ENCODE data around the gene WBP2.

The WBP2 gene

DNA sequence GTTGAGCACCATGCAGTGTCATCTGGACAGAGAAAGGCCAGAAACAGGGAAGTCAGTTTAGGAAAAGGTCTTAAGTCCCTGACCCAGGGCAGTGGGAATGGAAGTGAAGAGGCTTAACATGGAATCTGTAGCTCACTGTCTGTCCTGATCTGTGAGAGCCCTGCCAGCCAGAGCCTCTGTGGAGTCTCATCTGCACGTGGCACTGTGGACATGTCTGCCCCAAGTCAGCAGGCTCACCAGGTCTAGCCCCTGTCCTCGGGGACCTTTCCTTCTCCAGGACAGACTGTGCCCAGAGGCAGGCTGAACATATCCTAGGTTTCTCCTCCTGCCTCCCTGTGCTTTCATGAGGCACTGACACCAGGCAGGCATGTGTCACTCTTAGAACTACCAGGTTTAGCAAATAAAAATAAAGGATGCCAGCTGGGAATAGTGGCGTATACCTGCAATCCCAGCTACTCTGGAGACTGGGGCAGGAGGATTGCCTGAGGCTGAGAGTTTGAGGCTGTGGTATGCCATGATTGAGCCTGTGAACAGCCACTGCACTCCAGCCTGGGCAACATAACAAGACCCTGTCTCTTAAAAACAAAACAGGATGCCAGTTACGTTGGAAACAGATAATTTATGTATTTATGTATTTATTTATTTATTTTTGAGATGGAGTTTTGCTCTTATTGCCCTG, 48.2 kb downstream of the WBP2 start:
- H3F3A ChIP-seq (ENCODE audit: insufficient read depth) = no peaks in the 10 kb centered on the region
- H3K9ac ChIP-seq (ENCODE audit: low read length) = no peak overlapping the region
- H2AFZ ChIP-seq (ENCODE audit: low read depth, low read length, severe bottlenecking) = no peak overlapping the region
- no peaks in the 10 kb centered on the region for H3K9me3 ChIP-seq (ENCODE audit: insufficient read depth, low read length)
- no peak overlapping the region for H3K27ac ChIP-seq (ENCODE audit: low read depth, low read length)
- H3K36me3 ChIP-seq (ENCODE audit: low read length) = no peaks in the 10 kb centered on the region
- H4K20me1 ChIP-seq (ENCODE audit: low read depth, low read length) = no peaks in the 10 kb centered on the region
- peaks cover 6% of the 10 kb centered on the region; the same call in 1 of the 2 replicates for H3K79me2 ChIP-seq (ENCODE audit: insufficient read depth, low read length)
- H3K4me3 ChIP-seq (ENCODE audit: insufficient read depth, low read length, poor library complexity, severe bottlenecking) = no peak overlapping the region
- TF ChIP-seq, protein P1, sequence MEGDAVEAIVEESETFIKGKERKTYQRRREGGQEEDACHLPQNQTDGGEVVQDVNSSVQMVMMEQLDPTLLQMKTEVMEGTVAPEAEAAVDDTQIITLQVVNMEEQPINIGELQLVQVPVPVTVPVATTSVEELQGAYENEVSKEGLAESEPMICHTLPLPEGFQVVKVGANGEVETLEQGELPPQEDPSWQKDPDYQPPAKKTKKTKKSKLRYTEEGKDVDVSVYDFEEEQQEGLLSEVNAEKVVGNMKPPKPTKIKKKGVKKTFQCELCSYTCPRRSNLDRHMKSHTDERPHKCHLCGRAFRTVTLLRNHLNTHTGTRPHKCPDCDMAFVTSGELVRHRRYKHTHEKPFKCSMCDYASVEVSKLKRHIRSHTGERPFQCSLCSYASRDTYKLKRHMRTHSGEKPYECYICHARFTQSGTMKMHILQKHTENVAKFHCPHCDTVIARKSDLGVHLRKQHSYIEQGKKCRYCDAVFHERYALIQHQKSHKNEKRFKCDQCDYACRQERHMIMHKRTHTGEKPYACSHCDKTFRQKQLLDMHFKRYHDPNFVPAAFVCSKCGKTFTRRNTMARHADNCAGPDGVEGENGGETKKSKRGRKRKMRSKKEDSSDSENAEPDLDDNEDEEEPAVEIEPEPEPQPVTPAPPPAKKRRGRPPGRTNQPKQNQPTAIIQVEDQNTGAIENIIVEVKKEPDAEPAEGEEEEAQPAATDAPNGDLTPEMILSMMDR (IDR thresholded peaks at IDR 0.05; ENCODE audit: insufficient read depth, low read length, poor library complexity, severe bottlenecking) = no peak
- TF ChIP-seq EZH2phosphoT487 (conservative IDR thresholded peaks at IDR 0.05; ENCODE audit: low read length) = no peak
- H3K4me2 ChIP-seq (ENCODE audit: low read depth, low read length, poor library complexity, severe bottlenecking) = no peak overlapping the region
- H3K9me2 ChIP-seq (replicated peaks; ENCODE audit: insufficient read depth, low read length) = no peaks in the 10 kb centered on the region
- no peaks in the 10 kb centered on the region for H3K27me3 ChIP-seq (ENCODE audit: low read length)

GRCh38 chr17:75803883-75804282, 51.3 kb downstream of the WBP2 start:
- Histone ChIP-seq H3F3A (ENCODE audit: insufficient read depth) (no peaks in the 10 kb centered on the region), H3K4me3 (ENCODE audit: insufficient read depth, low read length, poor library complexity, severe bottlenecking) (no peak overlapping the region), H3K79me2 (ENCODE audit: insufficient read depth, low read length) (peaks cover 6% of the 10 kb centered on the region; the same call in 1 of the 2 replicates), H3K4me2 (ENCODE audit: low read depth, low read length, poor library complexity, severe bottlenecking) (no peak overlapping the region), H3K9me2 (replicated peaks; ENCODE audit: insufficient read depth, low read length) (no peaks in the 10 kb centered on the region), H3K9ac (ENCODE audit: low read length) (no peak overlapping the region), H3K27ac (ENCODE audit: low read depth, low read length) (no peak overlapping the region), H2AFZ (ENCODE audit: low read depth, low read length, severe bottlenecking) (no peak overlapping the region), H3K36me3 (ENCODE audit: low read length) (no peaks in the 10 kb centered on the region), H3K9me3 (ENCODE audit: insufficient read depth, low read length) (no peaks in the 10 kb centered on the region), H4K20me1 (ENCODE audit: low read depth, low read length) (no peaks in the 10 kb centered on the region), H3K27me3 (ENCODE audit: low read length) (no peaks in the 10 kb centered on the region)
- no peak for TF ChIP-seq EZH2phosphoT487 (conservative IDR thresholded peaks at IDR 0.05; ENCODE audit: low read length)
- TF ChIP-seq, protein P1 (IDR thresholded peaks at IDR 0.05; ENCODE audit: insufficient read depth, low read length, poor library complexity, severe bottlenecking) = no peak

DNA sequence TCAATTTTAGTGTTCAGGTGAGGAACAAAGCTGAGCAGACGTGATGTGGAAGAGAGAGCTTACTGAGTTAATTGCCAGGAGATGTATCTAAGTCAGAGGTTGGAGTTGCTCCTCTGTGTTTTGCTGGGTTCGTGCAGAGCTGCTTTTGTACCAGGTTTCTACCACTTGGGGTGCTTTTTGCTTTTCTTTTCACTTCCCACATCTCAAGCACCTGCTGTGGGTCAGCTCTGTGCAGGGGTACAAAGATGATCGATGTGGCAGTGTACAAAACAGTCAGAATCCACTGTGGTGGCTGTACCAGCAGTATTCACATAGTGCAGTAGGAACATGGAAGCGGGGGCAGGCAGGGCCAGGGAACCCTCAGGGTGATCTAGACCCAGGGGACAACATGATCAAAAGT, 55.7 kb downstream of the WBP2 start:
- no peaks in the 10 kb centered on the region for H3K9me2 ChIP-seq (replicated peaks; ENCODE audit: insufficient read depth, low read length)
- H3K27ac ChIP-seq (ENCODE audit: low read depth, low read length) = no peak overlapping the region
- H2AFZ ChIP-seq (ENCODE audit: low read depth, low read length, severe bottlenecking) = no peak overlapping the region
- H3K4me2 ChIP-seq (ENCODE audit: low read depth, low read length, poor library complexity, severe bottlenecking) = no peak overlapping the region
- no peak overlapping the region for H3K4me3 ChIP-seq (ENCODE audit: insufficient read depth, low read length, poor library complexity, severe bottlenecking)
- TF ChIP-seq, protein P1 (IDR thresholded peaks at IDR 0.05; ENCODE audit: insufficient read depth, low read length, poor library complexity, severe bottlenecking) = no peak
- no peak for TF ChIP-seq EZH2phosphoT487 (conservative IDR thresholded peaks at IDR 0.05; ENCODE audit: low read length)
- no peaks in the 10 kb centered on the region for H3K27me3 ChIP-seq (ENCODE audit: low read length)
- peaks cover 32% of the 10 kb centered on the region for H3K79me2 ChIP-seq (ENCODE audit: insufficient read depth, low read length)
- no peak overlapping the region for H3K9ac ChIP-seq (ENCODE audit: low read length)
- H3K9me3 ChIP-seq (ENCODE audit: insufficient read depth, low read length) = no peaks in the 10 kb centered on the region
- no peaks in the 10 kb centered on the region for H4K20me1 ChIP-seq (ENCODE audit: low read depth, low read length)
- H3F3A ChIP-seq (ENCODE audit: insufficient read depth) = no peaks in the 10 kb centered on the region
- 0 out of 2 replicates have a peak, but pooled peaks cover 5% of the 10 kb centered on the region for H3K36me3 ChIP-seq (ENCODE audit: low read length)
